Muscle of leg (tissue), 16 donors: ENCODE results near the gene HM13. TPM values are rescaled to one million over a fixed set of nuclear protein-coding genes. Genes with fewer than 3 reads are reported as not detected.
"Not testable (repeated sequence)": the region's sequence is repeated elsewhere in the genome, so short reads cannot be mapped to it uniquely, and the experiment has no call there.

Experiments
- DNase-seq: peaks from one replicate; pipeline ENCODE4 v3.0.0; 2013
- H3K27ac ChIP-seq: one replicate; pipeline ENCODE4 v1.5.1; 2013; ENCODE audit warnings: mild to moderate bottlenecking, low read length, control low read depth
- H3K27me3 ChIP-seq: one replicate; pipeline ENCODE4 v1.6.1; 2013; ENCODE audit warnings: low read length; ENCODE audit not compliant: control insufficient read depth, insufficient read depth
- H3K36me3 ChIP-seq: one replicate; pipeline ENCODE4 v1.6.1; 2013; ENCODE audit warnings: low read length; ENCODE audit not compliant: control insufficient read depth, insufficient read depth
- H3K4me1 ChIP-seq: one replicate; pipeline ENCODE4 v1.6.1; 2013; ENCODE audit warnings: low read length; ENCODE audit not compliant: control insufficient read depth, insufficient read depth
- H3K4me3 ChIP-seq: one replicate; pipeline ENCODE4 v1.5.1; 2013; ENCODE audit warnings: low read length, control low read depth
- H3K9me3 ChIP-seq: replicated peaks from 2 replicates; pipeline ENCODE4 v1.6.1; 2013; ENCODE audit warnings: low read depth, low read length; ENCODE audit not compliant: control insufficient read depth
- WGBS: methylation state at CpG from one replicate; pipeline ENCODE4 v1.1.5; 2013; ENCODE audit warnings: missing lambda C conversion rate; ENCODE audit not compliant: insufficient coverage; 5-methylcytosine and 5-hydroxymethylcytosine counted together
- long read RNA-seq, 11 donors: transcript quantifications; one replicate each; lab custom pipeline, GENCODE V29; 2026
- polyA plus RNA-seq, 8 donors: library from polyadenylated mRNA; unstranded; fragments of 120-200 nt; gene quantifications; one replicate each; pipeline versions ENCODE4 v1.2.1 to v1.2.3, GENCODE V29; 2013; ENCODE audit warnings: inconsistent platforms in 1 of 8, low replicate concordance in 1 of 8; ENCODE audit not compliant: insufficient read length in 8 of 8, insufficient read depth in 1 of 8
- total RNA-seq: library from RNA; stranded (reverse); fragments of 120-200 nt; gene quantifications from one replicate; pipeline ENCODE4 v1.2.4, GENCODE V29; 2013

HM13 gene
- 26.4 TPM for total RNA-seq
- polyA plus RNA-seq, result 100 to 1,000 TPM in 2 of 8 donors, 10 to 100 TPM in 6; 74.5 to 105 (median 78.8) TPM
- long read RNA-seq, donor 1, transcript HM13-202 (12 exons, 1,606 nt), result major isoform, 7 of 24 reads
- long read RNA-seq, donor 1, partial matches to known transcripts, result 10 of 24 reads
- long read RNA-seq, donor 1, other reads (novel, unspliced or antisense), result 0 of 24 reads
- long read RNA-seq, donor 2, partial matches to known transcripts, result 0 of 1 reads
- long read RNA-seq, donor 2, other reads (novel, unspliced or antisense), result 0 of 1 reads
- long read RNA-seq, donor 3, transcript HM13-202 (12 exons, 1,606 nt), result major isoform, 17 of 58 reads
- long read RNA-seq, donor 3, partial matches to known transcripts, result 36 of 58 reads
- long read RNA-seq, donor 3, other reads (novel, unspliced or antisense), result 0 of 58 reads
- long read RNA-seq, donor 4, transcript HM13-202 (12 exons, 1,606 nt), result major isoform, 8 of 28 reads
- long read RNA-seq, donor 4, partial matches to known transcripts, result 14 of 28 reads
- long read RNA-seq, donor 4, other reads (novel, unspliced or antisense), result 0 of 28 reads
- long read RNA-seq, donor 5, transcript HM13-202 (12 exons, 1,606 nt), result major isoform, 44 of 124 reads
- long read RNA-seq, donor 5, partial matches to known transcripts, result 73 of 124 reads
- long read RNA-seq, donor 5, other reads (novel, unspliced or antisense), result 0 of 124 reads
- long read RNA-seq, donor 6, transcript HM13-202 (12 exons, 1,606 nt), result major isoform, 21 of 62 reads
- long read RNA-seq, donor 6, partial matches to known transcripts, result 31 of 62 reads
- long read RNA-seq, donor 6, other reads (novel, unspliced or antisense), result 0 of 62 reads
- long read RNA-seq, donor 7, transcript HM13-202 (12 exons, 1,606 nt), result major isoform, 18 of 51 reads
- long read RNA-seq, donor 7, partial matches to known transcripts, result 24 of 51 reads
- long read RNA-seq, donor 7, other reads (novel, unspliced or antisense), result 0 of 51 reads
- long read RNA-seq, donor 8, transcript HM13-202 (12 exons, 1,606 nt), result major isoform, 13 of 39 reads
- long read RNA-seq, donor 8, partial matches to known transcripts, result 23 of 39 reads
- long read RNA-seq, donor 8, other reads (novel, unspliced or antisense), result 0 of 39 reads
- long read RNA-seq, donor 9, transcript HM13-202 (12 exons, 1,606 nt), result major isoform, 7 of 37 reads
- long read RNA-seq, donor 9, partial matches to known transcripts, result 20 of 37 reads
- long read RNA-seq, donor 9, other reads (novel, unspliced or antisense), result 0 of 37 reads
- long read RNA-seq, donor 10, transcript HM13-202 (12 exons, 1,606 nt), result major isoform, 18 of 49 reads
- long read RNA-seq, donor 10, partial matches to known transcripts, result 22 of 49 reads
- long read RNA-seq, donor 10, other reads (novel, unspliced or antisense), result 0 of 49 reads
- long read RNA-seq, donor 11, transcript HM13-202 (12 exons, 1,606 nt), result major isoform, 16 of 57 reads
- long read RNA-seq, donor 11, partial matches to known transcripts, result 38 of 57 reads
- long read RNA-seq, donor 11, other reads (novel, unspliced or antisense), result 0 of 57 reads

- Histone ChIP-seq H3K36me3 (peaks cover 21% of the 10 kb centered on the region), H3K27ac (peak within 1 kb of the TSS; percentile 83), H3K9me3 (no peaks in the 10 kb centered on the region), H3K4me1 (peaks cover 30% of the 10 kb centered on the region), H3K4me3 (peak within 1 kb of the TSS; percentile 96), H3K27me3 (no peaks in the 10 kb centered on the region)
- under 1% methylated on average over 86 of the region's 86 CpGs for WGBS
- peak; percentile 96 for DNase-seq
Measured at GRCh38 chr20:31514154-31515071, at the start of gene HM13. Gene HM13 (plus strand): TSS chr20:31514442. CDS start chr20:31514552, 110 bp downstream.

GRCh38 chr20:31470946-31471345 is 43.3 kb upstream of the HM13 start:
- H3K4me3 ChIP-seq, DNase-seq, H3K27ac ChIP-seq, H3K9me3 ChIP-seq, H3K36me3 ChIP-seq: not testable (repeated sequence)
- no CpG with 5 or more reads among the region's 33 CpGs for WGBS
- H3K27me3 ChIP-seq, result peaks cover 17% of the 10 kb centered on the region
- H3K4me1 ChIP-seq, result peaks cover 22% of the 10 kb centered on the region

- Histone ChIP-seq H3K4me3 (no peak overlapping the region), H3K27me3 (peaks cover 19% of the 10 kb centered on the region), H3K4me1 (peaks cover 29% of the 10 kb centered on the region), H3K36me3 (peaks cover 4% of the 10 kb centered on the region), H3K9me3 (no peaks in the 10 kb centered on the region), H3K27ac (no peak overlapping the region)
- DNase-seq, result peak; percentile 83
- 4% methylated on average over 4 of the region's 8 CpGs for WGBS
Measured at GRCh38 chr20:31472395-31473330, 41.6 kb upstream of the HM13 start.

- H3K4me3 ChIP-seq, result no peak overlapping the region
- H3K9me3 ChIP-seq, result no peaks in the 10 kb centered on the region
- H3K36me3 ChIP-seq, result peaks cover 4% of the 10 kb centered on the region
- 82% methylated on average over 3 of the region's 5 CpGs for WGBS
- DNase-seq, result no peak
- peaks cover 19% of the 10 kb centered on the region for H3K27me3 ChIP-seq
- no peak overlapping the region for H3K27ac ChIP-seq
- H3K4me1 ChIP-seq, result peaks cover 29% of the 10 kb centered on the region
Measured at GRCh38 chr20:31473331-31474096, 40.7 kb upstream of the HM13 start.

- WGBS, result no CpG with 5 or more reads among the region's 2 CpGs
- H3K27me3 ChIP-seq, result peaks cover 19% of the 10 kb centered on the region
- DNase-seq, result no peak
- H3K27ac ChIP-seq, result no peak overlapping the region
- no peak overlapping the region for H3K4me3 ChIP-seq
- peaks cover 4% of the 10 kb centered on the region for H3K36me3 ChIP-seq
- H3K9me3 ChIP-seq, result no peaks in the 10 kb centered on the region
- peaks cover 29% of the 10 kb centered on the region for H3K4me1 ChIP-seq
Measured at GRCh38 chr20:31474097-31474436, 40.2 kb upstream of the HM13 start.

GRCh38 chr20:31474758-31475427 is 39.3 kb upstream of the HM13 start, which contains the start of the genes DEFB124 and REM1:
Gene DEFB124 (minus strand): TSS chr20:31475127. CDS start chr20:31473013, 2,114 bp downstream.
Gene REM1 (plus strand): TSS chr20:31475288. CDS start chr20:31476446, 1,158 bp downstream.
- Histone ChIP-seq H3K36me3 (peaks cover 4% of the 10 kb centered on the region), H3K9me3 (no peaks in the 10 kb centered on the region), H3K27me3 (peaks cover 19% of the 10 kb centered on the region), H3K27ac (peak within 1 kb of the TSS; percentile 60), H3K4me3 (peak within 1 kb of the TSS; percentile 56), H3K4me1 (peaks cover 29% of the 10 kb centered on the region)
- under 1% methylated on average over 28 of the region's 33 CpGs for WGBS
- peak; percentile 84 for DNase-seq

- H3K27ac ChIP-seq, result peak overlapping the region; percentile 60
- H3K4me1 ChIP-seq, result peaks cover 29% of the 10 kb centered on the region
- H3K9me3 ChIP-seq, result no peaks in the 10 kb centered on the region
- peaks cover 19% of the 10 kb centered on the region for H3K27me3 ChIP-seq
- peak; percentile 43 for DNase-seq
- H3K36me3 ChIP-seq, result peaks cover 4% of the 10 kb centered on the region
- under 1% methylated on average over 16 of the region's 29 CpGs for WGBS
- peak overlapping the region; percentile 56 for H3K4me3 ChIP-seq
Measured at GRCh38 chr20:31475472-31476293, 38.6 kb upstream of the HM13 start.
